WTC11 (cell line): ENCODE data around the gene DISP3. TPM values are rescaled to one million over a fixed set of nuclear protein-coding genes. Genes with fewer than 3 reads are reported as not detected.

Source experiments
- ATAC-seq: fragments of 200-7000 bp; cut with Tn5 transposase; 2 replicates; pipeline ENCODE4 v1.10.0; 2021; ENCODE audit warnings: mild to moderate bottlenecking, moderate library complexity
- CTCF ChIA-PET: fragments of 300-600 bp; sonication (Branson Sonifier 250); formaldehyde crosslinking; loops from one replicate; lab custom pipeline; 2021; ENCODE audit warnings: antibody characterized with exemption; lab: Charles Lee
- POLR2A ChIA-PET: fragments of 350-600 bp; sonication (Branson Sonifier 250); formaldehyde crosslinking; loops from one replicate; lab custom pipeline; 2021; ENCODE audit warnings: antibody characterized with exemption; lab: Charles Lee
- DNase-seq: peaks from one replicate; pipeline ENCODE4 v3.0.0; 2021; ENCODE audit warnings: low spot score
- H3K27ac Mint-ChIP-seq: 2 replicates; pipeline ENCODE4 v1.8.0; 2021; ENCODE audit warnings: mixed read lengths
- H3K27me3 Mint-ChIP-seq: 2 replicates; pipeline ENCODE4 v1.8.0; 2021; ENCODE audit warnings: low read depth, mild to moderate bottlenecking, moderate library complexity, mixed read lengths
- H3K36me3 Mint-ChIP-seq: 2 replicates; pipeline ENCODE4 v1.8.0; 2021; ENCODE audit warnings: mixed read lengths
- H3K4me1 Mint-ChIP-seq: 2 replicates; pipeline ENCODE4 v1.8.0; 2022; ENCODE audit warnings: mixed read lengths
- H3K4me3 Mint-ChIP-seq: 2 replicates; pipeline ENCODE4 v1.8.0; 2021; ENCODE audit warnings: mild to moderate bottlenecking, moderate library complexity, mixed read lengths
- H3K9me3 Mint-ChIP-seq: 2 replicates; pipeline ENCODE4 v1.8.0; 2021; ENCODE audit warnings: mixed read lengths
- ATF6 ChIP-seq: sonication (generic); formaldehyde crosslinking; IDR thresholded peaks from 2 replicates; pipeline ENCODE4 v1.8.1; 2023; ENCODE audit warnings: mild to moderate bottlenecking, missing genetic modification reagents
- CBFB ChIP-seq: sonication (generic); formaldehyde crosslinking; IDR thresholded peaks from 2 replicates; pipeline ENCODE4 v1.8.1; 2022; ENCODE audit warnings: mild to moderate bottlenecking, low read depth, missing genetic modification reagents
- FOXP1 ChIP-seq: sonication (generic); formaldehyde crosslinking; IDR thresholded peaks from 2 replicates; pipeline ENCODE4 v1.8.0; 2022; ENCODE audit warnings: missing genetic modification reagents, mild to moderate bottlenecking, moderate library complexity, borderline replicate concordance
- NR2C2 ChIP-seq: sonication (generic); formaldehyde crosslinking; IDR thresholded peaks from 2 replicates; pipeline ENCODE4 v1.8.0; 2022; ENCODE audit warnings: mild to moderate bottlenecking, missing genetic modification reagents
- SMAD3 ChIP-seq: sonication (generic); formaldehyde crosslinking; IDR thresholded peaks from 2 replicates; pipeline ENCODE4 v1.8.0; 2022; ENCODE audit warnings: missing genetic modification reagents, mild to moderate bottlenecking, borderline replicate concordance
- SOX15 ChIP-seq: fragments of 250-450 bp; sonication (Bioruptor Pico); IDR thresholded peaks from 2 replicates; pipeline ENCODE4 v1.9.0; 2021; ENCODE audit warnings: mild to moderate bottlenecking
- TEAD4 ChIP-seq: sonication (generic); formaldehyde crosslinking; IDR thresholded peaks from 2 replicates; pipeline ENCODE4 v1.8.0; 2022; ENCODE audit warnings: mild to moderate bottlenecking, missing genetic modification reagents
- ZNF317 ChIP-seq: sonication (generic); formaldehyde crosslinking; IDR thresholded peaks from 2 replicates; pipeline ENCODE4 v1.8.1; 2023; ENCODE audit warnings: low read depth, mild to moderate bottlenecking, moderate library complexity, missing genetic modification reagents, borderline replicate concordance
- ZNF512 ChIP-seq: sonication (generic); formaldehyde crosslinking; IDR thresholded peaks from 2 replicates; pipeline ENCODE4 v1.8.1; 2022; ENCODE audit warnings: missing genetic modification reagents, borderline replicate concordance
- total RNA-seq: library from RNA; stranded (reverse); gene quantifications from 3 replicates; pipeline ENCODE4 v1.2.3, GENCODE V29; 2021
- TF ChIP-seq, protein P1 (sequence below): sonication (generic); formaldehyde crosslinking; IDR thresholded peaks from 2 replicates; pipeline ENCODE4 v1.8.1; 2022; ENCODE audit warnings: mild to moderate bottlenecking, moderate library complexity, missing genetic modification reagents
- TF ChIP-seq, protein P2 (sequence below): sonication (generic); formaldehyde crosslinking; IDR thresholded peaks from 2 replicates; pipeline ENCODE4 v1.8.1; 2022; ENCODE audit warnings: mild to moderate bottlenecking, missing genetic modification reagents, moderate library complexity, borderline replicate concordance

DISP3 gene
- total RNA-seq, 1 experiment from 2014 or later: 6.0 TPM

GRCh38 chr1:11535316-11535715 is 56.4 kb downstream of the DISP3 start:
- ChIA-PET POLR2A (interaction anchor here (0.6 kb wide), 1 partner anchor 100 kb away, joined by 4 read pairs; no protein-coding TSS in a partner anchor), CTCF (interaction anchor here (1.0 kb wide), 1 partner anchor 56 kb away, joined by 4 read pairs; the partner anchor contains the start of gene DISP3)
- DNase-seq (no peak), ATAC-seq (no peak)
- Mint-ChIP-seq H3K4me1 (peaks cover 18% of the 10 kb centered on the region), H3K4me3 (no peak overlapping the region), H3K27me3 (no peaks in the 10 kb centered on the region), H3K9me3 (no peaks in the 10 kb centered on the region), H3K27ac (no peak overlapping the region), H3K36me3 (no peaks in the 10 kb centered on the region)
- no peak for TF ChIP-seq NR2C2 (CRISPR knock-in tag)

DNA sequence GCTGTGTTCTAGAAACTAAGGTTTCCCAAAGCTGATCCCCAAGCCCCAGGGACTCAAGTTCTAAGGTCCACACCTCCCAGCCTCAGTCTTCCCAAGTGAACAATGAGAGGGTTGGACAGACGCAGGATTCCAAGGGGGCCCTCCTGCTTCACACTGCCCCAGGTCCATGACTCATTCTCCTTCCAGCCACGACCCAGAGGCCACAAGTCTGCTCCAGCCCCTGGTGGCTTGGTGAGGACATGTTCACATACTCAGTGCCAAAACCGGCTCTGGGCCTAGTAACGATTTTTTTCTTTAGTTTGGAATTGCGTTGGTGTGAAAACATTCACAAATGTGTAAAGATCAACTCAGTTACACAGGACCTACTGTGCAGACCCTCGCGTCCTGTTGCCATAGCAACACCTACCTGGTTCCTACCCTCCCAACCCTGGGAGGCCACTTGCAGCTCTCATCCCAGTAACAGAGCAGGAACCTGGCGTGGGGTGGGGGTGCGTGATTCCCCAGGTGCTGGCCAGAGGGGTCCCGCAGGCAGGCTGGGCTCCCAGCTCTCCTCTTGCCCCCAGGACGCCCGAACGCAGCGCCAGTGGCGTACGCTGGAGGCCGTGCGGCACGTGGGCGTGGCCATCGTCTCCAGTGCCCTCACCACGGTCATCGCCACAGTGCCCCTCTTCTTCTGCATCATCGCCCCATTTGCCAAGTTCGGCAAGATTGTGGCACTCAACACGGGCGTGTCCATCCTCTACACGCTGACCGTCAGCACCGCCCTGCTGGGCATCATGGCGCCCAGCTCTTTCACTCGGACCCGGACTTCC is 57.0 kb downstream of the DISP3 start:
- Mint-ChIP-seq H3K4me1 (peaks cover 17% of the 10 kb centered on the region), H3K9me3 (no peaks in the 10 kb centered on the region)
- CTCF ChIA-PET: interaction anchor here (1.0 to 1.8 kb wide), 2 partner anchors 36 to 57 kb away, joined by 4 to 8 read pairs; partner anchors contain the start of gene DISP3

More for the DNA sequence above, 57.0 kb downstream of the DISP3 start:
- no peak overlapping the region for H3K27ac Mint-ChIP-seq
- TF ChIP-seq, protein P1, sequence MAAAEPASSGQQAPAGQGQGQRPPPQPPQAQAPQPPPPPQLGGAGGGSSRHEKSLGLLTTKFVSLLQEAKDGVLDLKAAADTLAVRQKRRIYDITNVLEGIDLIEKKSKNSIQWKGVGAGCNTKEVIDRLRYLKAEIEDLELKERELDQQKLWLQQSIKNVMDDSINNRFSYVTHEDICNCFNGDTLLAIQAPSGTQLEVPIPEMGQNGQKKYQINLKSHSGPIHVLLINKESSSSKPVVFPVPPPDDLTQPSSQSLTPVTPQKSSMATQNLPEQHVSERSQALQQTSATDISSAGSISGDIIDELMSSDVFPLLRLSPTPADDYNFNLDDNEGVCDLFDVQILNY (CRISPR knock-in tag): no peak
- TF ChIP-seq ZNF317 (CRISPR knock-in tag): no peak
- TF ChIP-seq, protein P2, sequence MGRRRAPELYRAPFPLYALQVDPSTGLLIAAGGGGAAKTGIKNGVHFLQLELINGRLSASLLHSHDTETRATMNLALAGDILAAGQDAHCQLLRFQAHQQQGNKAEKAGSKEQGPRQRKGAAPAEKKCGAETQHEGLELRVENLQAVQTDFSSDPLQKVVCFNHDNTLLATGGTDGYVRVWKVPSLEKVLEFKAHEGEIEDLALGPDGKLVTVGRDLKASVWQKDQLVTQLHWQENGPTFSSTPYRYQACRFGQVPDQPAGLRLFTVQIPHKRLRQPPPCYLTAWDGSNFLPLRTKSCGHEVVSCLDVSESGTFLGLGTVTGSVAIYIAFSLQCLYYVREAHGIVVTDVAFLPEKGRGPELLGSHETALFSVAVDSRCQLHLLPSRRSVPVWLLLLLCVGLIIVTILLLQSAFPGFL (CRISPR knock-in tag): no peak
- TF ChIP-seq SMAD3 (CRISPR knock-in tag): no peak
- no peak for TF ChIP-seq TEAD4 (CRISPR knock-in tag)
- TF ChIP-seq SOX15 (CRISPR knock-in tag): no peak
- TF ChIP-seq ATF6: no peak
- no peak for TF ChIP-seq ZNF512 (CRISPR knock-in tag)
- TF ChIP-seq CBFB (CRISPR knock-in tag): no peak
- TF ChIP-seq FOXP1 (CRISPR knock-in tag): no peak
- TF ChIP-seq, all 79 proteins: peak for 0
- POLR2A ChIA-PET: interaction anchor here (0.6 kb wide), 1 partner anchor 99 kb away, joined by 4 read pairs; no protein-coding TSS in a partner anchor
- no peak for DNase-seq
- Mint-ChIP-seq H3K36me3 (no peaks in the 10 kb centered on the region), H3K27me3 (no peaks in the 10 kb centered on the region), H3K4me3 (no peak overlapping the region)
- ATAC-seq: no peak
